Measurements from ENCODE around the gene FAM110C.

FAM110C gene

GRCh38 chr2:65121-65520, 18.8 kb upstream of the FAM110C start:
- ATAC-seq: no peak
- TF ChIP-seq TCF4 (CRISPR knock-in tag; IDR thresholded peaks at IDR 0.05; ENCODE audit: borderline replicate concordance) (no peak), BACH2 (CRISPR knock-in tag; IDR thresholded peaks at IDR 0.05; ENCODE audit: borderline replicate concordance) (no peak), ARNTL (CRISPR knock-in tag; IDR thresholded peaks at IDR 0.05; ENCODE audit: borderline replicate concordance, low read depth) (no peak), ESRRG (CRISPR knock-in tag; IDR thresholded peaks at IDR 0.05) (no peak), RARB (CRISPR knock-in tag; IDR thresholded peaks at IDR 0.05) (no peak), TSHZ2 (CRISPR knock-in tag; IDR thresholded peaks at IDR 0.05) (no peak), ZNF8 (CRISPR knock-in tag; IDR thresholded peaks at IDR 0.05) (no peak), ZFP3 (CRISPR knock-in tag; IDR thresholded peaks at IDR 0.05) (no peak), SNAI2 (CRISPR knock-in tag; IDR thresholded peaks at IDR 0.05) (no peak), ZC3H10 (CRISPR knock-in tag; IDR thresholded peaks at IDR 0.05) (no peak)

DNA sequence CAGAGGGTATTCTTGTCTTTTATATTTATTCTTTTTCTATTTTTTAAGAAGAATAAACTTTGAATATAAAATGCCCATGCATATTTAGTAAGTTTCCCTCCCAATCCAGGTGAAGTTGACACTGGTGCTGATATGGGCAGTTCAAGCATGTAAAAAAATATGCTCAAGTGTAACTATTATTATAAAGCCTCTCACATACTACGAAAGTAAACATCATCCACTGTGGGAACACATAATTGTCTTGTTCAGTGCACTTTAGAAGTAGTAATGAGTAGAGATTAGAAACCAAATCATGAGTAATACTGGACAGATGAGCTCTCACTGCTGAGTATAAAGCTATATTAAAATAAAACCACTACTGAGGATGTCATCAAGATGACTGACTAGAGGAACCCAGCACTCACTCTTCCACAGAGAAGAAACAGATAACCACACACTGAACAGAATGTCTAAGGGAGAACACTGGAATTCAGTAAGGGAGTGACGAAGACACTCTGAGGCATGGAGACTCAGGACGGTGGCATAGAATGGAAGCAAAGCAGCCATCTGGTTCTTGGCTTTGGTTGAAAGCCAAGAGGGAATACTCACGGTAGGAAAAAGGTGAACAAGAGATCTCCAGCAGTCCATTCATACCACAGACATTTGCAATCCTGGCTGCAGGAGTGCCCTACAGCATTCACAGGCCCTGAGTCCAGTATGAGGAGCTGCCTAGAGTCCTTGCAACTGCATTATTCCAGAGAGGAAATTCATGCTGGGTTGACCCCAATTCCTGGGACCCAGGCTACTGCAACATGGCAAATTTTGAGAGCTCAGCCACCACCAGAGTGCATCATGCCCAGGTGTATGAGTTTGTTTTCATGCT, 9.5 kb upstream of the FAM110C start:
- TF ChIP-seq ZNF8 (CRISPR knock-in tag; IDR thresholded peaks at IDR 0.05): no peak
- no peak for TF ChIP-seq CSDC2 (CRISPR knock-in tag; IDR thresholded peaks at IDR 0.05)
- TF ChIP-seq ESRRG (CRISPR knock-in tag; IDR thresholded peaks at IDR 0.05): no peak
- no peak for TF ChIP-seq TOX (CRISPR knock-in tag; IDR thresholded peaks at IDR 0.05; ENCODE audit: borderline replicate concordance)
- no peak for TF ChIP-seq TSHZ2 (CRISPR knock-in tag; IDR thresholded peaks at IDR 0.05)
- TF ChIP-seq OSR1 (CRISPR knock-in tag; IDR thresholded peaks at IDR 0.05): no peak
- no peak for ATAC-seq

DNA sequence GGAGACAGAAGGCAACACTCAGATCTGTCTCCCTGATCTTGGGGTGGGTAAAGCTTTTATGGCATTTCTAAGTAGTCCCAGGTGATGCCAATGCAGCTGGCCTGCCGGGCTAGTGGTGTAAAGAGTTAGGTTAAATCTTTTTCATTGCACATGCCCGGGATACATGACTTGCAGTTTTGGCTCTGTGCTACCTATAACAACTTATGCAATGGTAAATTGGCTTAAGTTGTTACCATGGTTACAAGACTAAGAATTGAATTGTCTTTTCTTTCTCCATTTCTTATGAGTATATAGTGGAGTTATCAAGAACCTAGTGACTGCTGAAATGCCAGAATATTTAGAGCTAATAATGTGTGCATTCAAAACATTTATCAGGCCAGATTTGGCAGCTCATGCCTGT, 5.3 kb upstream of the FAM110C start:
- TF ChIP-seq OSR1 (CRISPR knock-in tag; IDR thresholded peaks at IDR 0.05) (no peak), ZFP3 (CRISPR knock-in tag; IDR thresholded peaks at IDR 0.05) (no peak), PPARA (CRISPR knock-in tag; IDR thresholded peaks at IDR 0.05; ENCODE audit: borderline replicate concordance) (no peak), GLIS3 (CRISPR knock-in tag; IDR thresholded peaks at IDR 0.05) (no peak)
- ATAC-seq: no peak

GRCh38 chr2:47737-48136, 1.4 kb upstream of the FAM110C start:
- TF ChIP-seq ZFP3 (CRISPR knock-in tag; IDR thresholded peaks at IDR 0.05) (no peak), ZFP30 (CRISPR knock-in tag; IDR thresholded peaks at IDR 0.05) (no peak), ESRRG (CRISPR knock-in tag; IDR thresholded peaks at IDR 0.05) (no peak), ZC3H10 (CRISPR knock-in tag; IDR thresholded peaks at IDR 0.05) (no peak), POU6F1 (CRISPR knock-in tag; IDR thresholded peaks at IDR 0.05; ENCODE audit: borderline replicate concordance, low read depth) (no peak), TOX (CRISPR knock-in tag; IDR thresholded peaks at IDR 0.05; ENCODE audit: borderline replicate concordance) (no peak), ARNTL (CRISPR knock-in tag; IDR thresholded peaks at IDR 0.05; ENCODE audit: borderline replicate concordance, low read depth) (no peak), TSHZ2 (CRISPR knock-in tag; IDR thresholded peaks at IDR 0.05) (no peak), BACH2 (CRISPR knock-in tag; IDR thresholded peaks at IDR 0.05; ENCODE audit: borderline replicate concordance) (no peak), RARB (CRISPR knock-in tag; IDR thresholded peaks at IDR 0.05) (no peak), TCF4 (CRISPR knock-in tag; IDR thresholded peaks at IDR 0.05; ENCODE audit: borderline replicate concordance) (no peak), GLIS3 (CRISPR knock-in tag; IDR thresholded peaks at IDR 0.05) (no peak), CSRNP3 (CRISPR knock-in tag; IDR thresholded peaks at IDR 0.05) (no peak), PATZ1 (CRISPR knock-in tag; IDR thresholded peaks at IDR 0.05; ENCODE audit: borderline replicate concordance) (no peak)
- ATAC-seq: no peak

Data from SK-N-SH treated with all-trans-retinoic acid at 6 μM for 48 hours (cell line).